ENCODE data around the gene CYTIP. TPM values are rescaled to one million over a fixed set of nuclear protein-coding genes. Genes with fewer than 3 reads are reported as not detected.
"Not testable (repeated sequence)": the region's sequence is repeated elsewhere in the genome, so short reads cannot be mapped to it uniquely, and the experiment has no call there.

CYTIP gene
- total and polyA plus RNA-seq, 4 donors, result 7.4 to 45.9 (median 29.4) TPM

DNA sequence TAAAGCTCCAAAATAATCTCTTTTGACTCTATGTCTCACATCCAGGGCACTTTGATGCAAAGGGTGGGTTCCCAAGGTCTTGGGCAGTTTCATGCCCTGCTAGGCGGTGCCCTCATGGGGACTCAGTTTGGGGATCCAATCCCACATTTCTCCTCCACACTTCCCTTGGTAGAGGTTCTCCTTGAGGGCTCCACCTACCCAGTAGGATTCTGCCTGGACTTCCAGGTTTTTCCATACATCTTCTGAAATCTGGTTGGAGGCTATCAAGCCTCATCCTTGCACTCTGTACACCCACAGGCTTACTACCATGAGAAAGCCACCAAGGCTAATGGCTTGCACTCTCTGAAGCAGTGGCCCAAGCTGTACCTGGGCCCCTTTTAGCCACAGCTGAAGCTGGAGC lies 68.5 kb downstream of the CYTIP start:
- H3K9ac ChIP-seq (ENCODE audit: insufficient read depth in 1 of 2, low read length in 2 of 2), result no peak overlapping the region
- TF ChIP-seq, protein P1, sequence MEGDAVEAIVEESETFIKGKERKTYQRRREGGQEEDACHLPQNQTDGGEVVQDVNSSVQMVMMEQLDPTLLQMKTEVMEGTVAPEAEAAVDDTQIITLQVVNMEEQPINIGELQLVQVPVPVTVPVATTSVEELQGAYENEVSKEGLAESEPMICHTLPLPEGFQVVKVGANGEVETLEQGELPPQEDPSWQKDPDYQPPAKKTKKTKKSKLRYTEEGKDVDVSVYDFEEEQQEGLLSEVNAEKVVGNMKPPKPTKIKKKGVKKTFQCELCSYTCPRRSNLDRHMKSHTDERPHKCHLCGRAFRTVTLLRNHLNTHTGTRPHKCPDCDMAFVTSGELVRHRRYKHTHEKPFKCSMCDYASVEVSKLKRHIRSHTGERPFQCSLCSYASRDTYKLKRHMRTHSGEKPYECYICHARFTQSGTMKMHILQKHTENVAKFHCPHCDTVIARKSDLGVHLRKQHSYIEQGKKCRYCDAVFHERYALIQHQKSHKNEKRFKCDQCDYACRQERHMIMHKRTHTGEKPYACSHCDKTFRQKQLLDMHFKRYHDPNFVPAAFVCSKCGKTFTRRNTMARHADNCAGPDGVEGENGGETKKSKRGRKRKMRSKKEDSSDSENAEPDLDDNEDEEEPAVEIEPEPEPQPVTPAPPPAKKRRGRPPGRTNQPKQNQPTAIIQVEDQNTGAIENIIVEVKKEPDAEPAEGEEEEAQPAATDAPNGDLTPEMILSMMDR (IDR thresholded peaks at IDR 0.05; ENCODE audit: control extremely low read depth, extremely low read depth), result no peak
- H3K4me1 ChIP-seq (ENCODE audit: control insufficient read depth in 5 of 5, insufficient read depth in 5 of 5, low read length in 5 of 5), result no peaks in the 10 kb centered on the region
- WGBS, 2 donors, result 78 to 98% methylated on average over 1 of the region's 1 CpG
- H3K27ac ChIP-seq (ENCODE audit: low read depth in 1 of 2, low read length in 1 of 2), result no peak overlapping the region
- DNase-seq, result no peak
- no peaks in the 10 kb centered on the region for H3K36me3 ChIP-seq (ENCODE audit: control insufficient read depth in 4 of 4, insufficient read depth in 4 of 4, low read length in 4 of 4)
- no peaks in the 10 kb centered on the region for H3K27me3 ChIP-seq (ENCODE audit: control insufficient read depth in 3 of 3, insufficient read depth in 3 of 3, low read length in 2 of 3)
- H3K4me3 ChIP-seq, result no peak overlapping the region
- H3K9me3 ChIP-seq (ENCODE audit: control insufficient read depth in 4 of 4, insufficient read depth in 3 of 4, low read length in 3 of 4), result peaks cover 0 to 7% (median 5%) of the 10 kb centered on the region in 4 donors
- ATAC-seq (ENCODE audit: insufficient read depth, low FRiP score), result no peak

DNA sequence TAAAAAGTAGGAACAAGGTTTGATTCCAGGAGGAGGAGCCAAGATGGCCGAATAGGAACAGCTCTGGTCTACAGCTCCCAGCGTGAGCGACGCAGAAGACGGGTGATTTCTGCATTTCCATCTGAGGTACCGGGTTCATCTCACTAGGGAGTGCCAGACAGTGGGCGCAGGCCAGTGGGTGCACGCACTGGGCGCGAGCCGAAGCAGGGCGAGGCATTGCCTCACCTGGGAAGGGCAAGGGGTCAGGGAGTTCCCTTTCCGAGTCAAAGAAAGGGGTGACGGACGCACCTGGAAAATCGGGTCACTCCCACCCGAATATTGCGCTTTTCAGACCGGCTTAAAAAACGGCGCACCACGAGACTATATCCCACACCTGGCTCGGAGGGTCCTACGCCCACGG lies 75.4 kb downstream of the CYTIP start:
- H3K4me1 ChIP-seq (ENCODE audit: control insufficient read depth in 5 of 5, insufficient read depth in 5 of 5, low read length in 5 of 5); ATAC-seq (ENCODE audit: insufficient read depth, low FRiP score); H3K4me3 ChIP-seq; H3K9me3 ChIP-seq (ENCODE audit: control insufficient read depth in 4 of 4, insufficient read depth in 3 of 4, low read length in 3 of 4); H3K9ac ChIP-seq (ENCODE audit: insufficient read depth in 1 of 2, low read length in 2 of 2); H3K36me3 ChIP-seq (ENCODE audit: control insufficient read depth in 4 of 4, insufficient read depth in 4 of 4, low read length in 4 of 4); H3K27me3 ChIP-seq (ENCODE audit: control insufficient read depth in 3 of 3, insufficient read depth in 3 of 3, low read length in 2 of 3); H3K27ac ChIP-seq (ENCODE audit: low read depth in 1 of 2, low read length in 1 of 2); DNase-seq: not testable (repeated sequence)
- 91 to 94% methylated on average over 12 to 16 of the region's 25 CpGs for WGBS, 2 donors

DNA sequence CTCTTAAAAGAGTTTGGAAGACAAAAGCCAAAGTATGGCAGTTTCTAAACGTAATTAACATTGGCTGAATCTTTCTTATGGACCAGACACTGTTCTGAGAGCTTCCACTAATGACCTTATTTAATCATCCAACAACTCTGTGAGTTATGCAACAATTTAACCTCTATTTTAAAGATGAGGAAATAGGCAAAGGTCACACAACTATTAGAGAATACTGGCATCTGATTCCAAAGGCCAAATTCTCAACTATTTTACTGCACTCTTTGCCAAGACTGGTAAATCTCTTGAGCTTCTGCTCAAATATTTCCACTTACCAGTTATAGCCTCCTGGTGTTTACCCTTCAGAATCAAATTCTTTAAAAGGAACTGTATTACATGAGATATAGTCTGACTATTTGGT lies 76.2 kb downstream of the CYTIP start:
- H3K4me1 ChIP-seq (ENCODE audit: control insufficient read depth in 5 of 5, insufficient read depth in 5 of 5, low read length in 5 of 5), result peaks cover 0 to 3% (median 0%) of the 10 kb centered on the region in 5 donors
- no peaks in the 10 kb centered on the region for H3K27me3 ChIP-seq (ENCODE audit: control insufficient read depth in 3 of 3, insufficient read depth in 3 of 3, low read length in 2 of 3)
- DNase-seq (no peak), ATAC-seq (ENCODE audit: insufficient read depth, low FRiP score) (no peak)
- no peaks in the 10 kb centered on the region for H3K9me3 ChIP-seq (ENCODE audit: control insufficient read depth in 4 of 4, insufficient read depth in 3 of 4, low read length in 3 of 4)
- TF ChIP-seq, protein P1 (IDR thresholded peaks at IDR 0.05; ENCODE audit: control extremely low read depth, extremely low read depth), result no peak
- no peaks in the 10 kb centered on the region for H3K36me3 ChIP-seq (ENCODE audit: control insufficient read depth in 4 of 4, insufficient read depth in 4 of 4, low read length in 4 of 4)
- no peak overlapping the region for H3K27ac ChIP-seq (ENCODE audit: low read depth in 1 of 2, low read length in 1 of 2)
- 52 to 64% methylated on average over 1 of the region's 1 CpG for WGBS, 2 donors
- H3K9ac ChIP-seq (ENCODE audit: insufficient read depth in 1 of 2, low read length in 2 of 2), result no peak overlapping the region
- H3K4me3 ChIP-seq, result no peak overlapping the region

Other genes starting within 250 kb of the CYTIP start
- gene GALNT5, start 186.4 kb downstream of the CYTIP start, total RNA-seq, result 10 to 100 TPM; 15.9 to 35.9 TPM
- 1 to 10 TPM; 3.8 to 4.8 TPM for gene GALNT5, start 186.4 kb downstream of the CYTIP start, polyA plus RNA-seq
- gene ERMN, start 118.3 kb downstream of the CYTIP start, total RNA-seq, result 1 to 10 TPM in 1 of 2 donors, under 1 TPM in 1; 0.52 to 1.6 TPM
- gene ERMN, start 118.3 kb downstream of the CYTIP start, polyA plus RNA-seq, result under 1 TPM; 0.51 to 0.72 TPM
- 1 to 10 TPM in 1 of 2 donors, under 1 TPM in 1; 0.82 to 1.9 TPM for gene ACVR1C, start 184.8 kb upstream of the CYTIP start, total RNA-seq
- under 1 TPM; 0.08 to 0.35 TPM for gene ACVR1C, start 184.8 kb upstream of the CYTIP start, polyA plus RNA-seq